Measurements from ENCODE around the gene TTC39C. TPM values are rescaled to one million over a fixed set of nuclear protein-coding genes. Genes with fewer than 3 reads are reported as not detected.
"Not testable (repeated sequence)": the region's sequence is repeated elsewhere in the genome, so short reads cannot be mapped to it uniquely, and the experiment has no call there.

TTC39C gene
- total and polyA plus RNA-seq, 3 donors from 2014 or later = 57.7 to 70.4 (median 68.3) TPM

DNA sequence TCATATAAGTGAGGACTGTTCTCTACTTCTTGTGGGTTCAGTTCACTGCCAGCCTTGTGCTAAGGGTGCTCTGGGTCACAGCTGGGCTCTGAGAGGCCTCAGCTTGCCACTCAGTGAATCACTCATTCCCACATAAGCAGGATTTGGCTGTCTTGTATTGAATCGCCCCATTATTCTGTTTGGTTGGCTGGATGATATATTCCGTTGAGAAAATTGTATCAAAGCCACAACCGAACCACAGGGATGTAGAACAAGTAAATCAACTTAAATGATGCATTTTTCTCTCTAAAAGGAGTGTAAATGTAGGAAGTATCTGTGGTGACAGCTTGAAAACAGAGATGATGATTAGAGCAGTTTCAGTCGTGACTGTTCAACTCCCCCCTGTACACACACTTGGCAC, 39.6 kb downstream of the TTC39C start:
- Histone ChIP-seq H3K27ac (peak overlapping the region in 1 of 2 donors; percentile 65), H3K36me3 (ENCODE audit: low read depth, missing control alignments) (no peaks in the 10 kb centered on the region), H3K27me3 (no peaks in the 10 kb centered on the region), H3K9me3 (no peaks in the 10 kb centered on the region), H3K4me3 (no peak overlapping the region), H3K4me1 (peaks cover 29% of the 10 kb centered on the region)
- intact Hi-C loops (cut with DNase I; ENCODE audit: low total_unique reads) = no loop called here
- WGBS, 2 donors = 65 to 72% methylated on average over 4 of the region's 4 CpGs
- TF ChIP-seq POLR2A (IDR thresholded peaks at IDR 0.05) = no peak
- TF ChIP-seq, protein P1, sequence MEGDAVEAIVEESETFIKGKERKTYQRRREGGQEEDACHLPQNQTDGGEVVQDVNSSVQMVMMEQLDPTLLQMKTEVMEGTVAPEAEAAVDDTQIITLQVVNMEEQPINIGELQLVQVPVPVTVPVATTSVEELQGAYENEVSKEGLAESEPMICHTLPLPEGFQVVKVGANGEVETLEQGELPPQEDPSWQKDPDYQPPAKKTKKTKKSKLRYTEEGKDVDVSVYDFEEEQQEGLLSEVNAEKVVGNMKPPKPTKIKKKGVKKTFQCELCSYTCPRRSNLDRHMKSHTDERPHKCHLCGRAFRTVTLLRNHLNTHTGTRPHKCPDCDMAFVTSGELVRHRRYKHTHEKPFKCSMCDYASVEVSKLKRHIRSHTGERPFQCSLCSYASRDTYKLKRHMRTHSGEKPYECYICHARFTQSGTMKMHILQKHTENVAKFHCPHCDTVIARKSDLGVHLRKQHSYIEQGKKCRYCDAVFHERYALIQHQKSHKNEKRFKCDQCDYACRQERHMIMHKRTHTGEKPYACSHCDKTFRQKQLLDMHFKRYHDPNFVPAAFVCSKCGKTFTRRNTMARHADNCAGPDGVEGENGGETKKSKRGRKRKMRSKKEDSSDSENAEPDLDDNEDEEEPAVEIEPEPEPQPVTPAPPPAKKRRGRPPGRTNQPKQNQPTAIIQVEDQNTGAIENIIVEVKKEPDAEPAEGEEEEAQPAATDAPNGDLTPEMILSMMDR (IDR thresholded peaks at IDR 0.05) = no peak
- DNase-seq = no peak

DNA sequence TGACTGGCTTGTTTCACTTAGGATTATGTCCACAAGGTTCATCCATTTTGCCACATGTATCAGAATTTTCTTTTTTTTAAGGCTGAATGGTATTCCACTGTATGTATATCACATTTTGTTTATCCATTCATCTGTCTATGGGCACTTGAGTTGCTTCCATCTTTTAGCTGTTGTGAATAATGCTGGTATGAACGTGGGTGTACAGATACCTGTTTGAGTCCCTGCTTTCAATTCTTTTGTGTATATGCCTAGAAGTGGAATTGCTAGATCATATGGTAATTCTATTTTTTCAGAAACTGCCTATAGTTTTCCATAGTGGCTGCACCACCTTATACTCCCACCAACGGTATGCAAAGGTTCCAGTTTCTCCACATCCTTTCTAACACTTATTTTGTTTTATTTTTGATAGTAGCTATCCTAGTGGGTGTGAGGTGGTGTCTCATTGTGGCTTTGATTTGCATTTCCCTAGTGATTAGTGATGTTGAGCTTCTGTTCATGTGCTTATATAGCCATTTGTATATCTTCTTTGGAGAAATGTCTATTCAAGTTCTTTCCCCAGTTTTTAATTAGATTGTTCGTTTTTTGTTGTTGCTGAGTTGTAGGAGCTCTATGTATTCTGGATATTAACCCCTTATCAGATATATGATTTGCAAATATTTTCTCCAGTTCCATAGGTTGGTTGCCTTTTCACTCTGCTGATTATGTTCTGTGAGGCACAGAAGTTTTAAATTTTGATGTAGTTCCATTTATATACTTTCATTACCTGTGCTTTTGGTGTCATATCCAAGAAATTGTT, 40.7 kb downstream of the TTC39C start:
- Histone ChIP-seq H3K27me3 (no peaks in the 10 kb centered on the region), H3K27ac (peak overlapping the region; percentile 21 to 65), H3K9me3 (no peaks in the 10 kb centered on the region), H3K36me3 (ENCODE audit: low read depth, missing control alignments) (no peaks in the 10 kb centered on the region), H3K4me1 (peaks cover 25% of the 10 kb centered on the region), H3K4me3 (no peak overlapping the region)
- intact Hi-C loops (cut with DNase I; ENCODE audit: low total_unique reads) = no loop called here
- 65 to 80% methylated on average over 3 of the region's 3 CpGs for WGBS, 2 donors
- TF ChIP-seq, protein P1 (IDR thresholded peaks at IDR 0.05) = no peak
- TF ChIP-seq POLR2A (IDR thresholded peaks at IDR 0.05) = no peak
- no peak for DNase-seq

DNA sequence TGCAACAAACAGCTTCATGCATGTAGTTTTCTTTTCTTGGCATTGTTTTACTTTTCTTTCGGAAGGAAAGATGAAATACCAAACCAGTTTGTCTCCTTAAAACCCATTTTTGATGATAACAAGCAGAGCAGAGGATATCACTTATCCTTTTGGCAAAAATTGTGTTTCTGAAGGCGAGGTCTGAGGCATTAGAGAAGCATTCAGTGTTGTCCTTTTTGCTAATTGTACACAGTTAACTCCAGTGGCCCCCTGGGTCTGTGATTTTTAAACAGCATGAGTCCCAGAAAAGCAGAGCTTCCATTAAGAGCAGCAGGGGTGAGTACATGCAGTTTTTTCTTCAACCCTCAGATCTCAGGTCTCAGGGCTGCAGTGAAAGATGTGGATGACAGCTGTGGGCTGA, 41.3 kb downstream of the TTC39C start:
- Histone ChIP-seq H3K36me3 (ENCODE audit: low read depth, missing control alignments) (no peaks in the 10 kb centered on the region), H3K27ac (peak overlapping the region; percentile 11 to 65), H3K4me1 (peaks cover 22% of the 10 kb centered on the region), H3K4me3 (no peak overlapping the region), H3K9me3 (no peaks in the 10 kb centered on the region), H3K27me3 (no peaks in the 10 kb centered on the region)
- no peak for TF ChIP-seq POLR2A (IDR thresholded peaks at IDR 0.05)
- TF ChIP-seq, protein P1 (IDR thresholded peaks at IDR 0.05) = no peak
- DNase-seq = no peak
- intact Hi-C loops (cut with DNase I; ENCODE audit: low total_unique reads) = no loop called here
- 32 to 33% methylated on average over 2 of the region's 2 CpGs for WGBS, 2 donors

DNA sequence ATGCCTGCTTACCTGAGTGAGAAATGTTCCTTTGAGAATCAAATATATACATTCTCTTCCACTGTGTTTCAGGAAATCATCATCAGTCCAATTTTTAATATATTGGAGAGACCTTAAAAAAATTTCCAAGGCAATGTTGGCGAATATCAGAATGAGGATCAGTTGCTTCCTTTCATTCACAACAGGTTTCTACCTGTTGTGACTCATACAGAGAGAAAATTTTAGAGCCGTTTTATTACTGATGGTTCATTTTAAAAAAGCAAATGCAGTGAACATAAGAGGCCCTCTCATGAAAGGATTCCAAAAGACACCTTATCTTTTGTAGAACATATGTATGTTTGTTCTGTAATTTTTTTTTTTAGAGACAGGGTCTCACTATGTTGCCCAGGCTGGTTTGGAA, 42.0 kb downstream of the TTC39C start:
- Histone ChIP-seq H3K27me3 (no peaks in the 10 kb centered on the region), H3K27ac (peak overlapping the region in 1 of 2 donors; percentile 65), H3K9me3 (no peaks in the 10 kb centered on the region), H3K36me3 (ENCODE audit: low read depth, missing control alignments) (no peaks in the 10 kb centered on the region), H3K4me1 (peaks cover 15% of the 10 kb centered on the region), H3K4me3 (no peak overlapping the region)
- intact Hi-C loops (cut with DNase I; ENCODE audit: low total_unique reads) = no loop called here
- TF ChIP-seq, protein P1 (IDR thresholded peaks at IDR 0.05) = no peak
- TF ChIP-seq POLR2A (IDR thresholded peaks at IDR 0.05) = no peak
- DNase-seq = no peak
- 73 to 84% methylated on average over 2 of the region's 2 CpGs for WGBS, 2 donors

DNA sequence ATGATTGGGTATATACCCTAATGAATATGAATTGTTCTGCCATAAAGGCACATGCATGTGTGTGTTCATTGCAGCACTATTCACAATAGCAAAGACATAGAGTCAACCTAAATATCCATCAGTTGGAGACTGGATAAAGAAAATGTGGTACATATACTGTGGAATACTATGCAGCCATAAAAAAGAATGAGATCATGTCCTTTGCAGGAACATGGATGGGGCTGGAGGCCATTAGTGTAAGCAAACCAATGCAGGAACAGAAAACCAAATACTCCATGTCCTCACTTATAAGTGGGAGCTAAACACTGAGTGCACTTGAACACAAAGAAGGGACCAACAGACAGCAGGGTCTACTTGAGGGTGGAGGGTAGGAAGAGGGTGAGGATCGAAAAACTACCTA, 43.2 kb downstream of the TTC39C start:
- WGBS, 2 donors = 94 to 95% methylated on average over 1 of the region's 1 CpG
- H3K4me1 ChIP-seq = peaks cover 13% of the 10 kb centered on the region
- H3K4me3 ChIP-seq = no peak overlapping the region
- H3K9me3 ChIP-seq = no peaks in the 10 kb centered on the region
- no peaks in the 10 kb centered on the region for H3K36me3 ChIP-seq (ENCODE audit: low read depth, missing control alignments)
- intact Hi-C loops (cut with DNase I; ENCODE audit: low total_unique reads) = no loop called here
- no peak for DNase-seq
- peak overlapping the region in 1 of 2 donors; percentile 10 for H3K27ac ChIP-seq
- no peak for TF ChIP-seq POLR2A (IDR thresholded peaks at IDR 0.05)
- TF ChIP-seq, protein P1 (IDR thresholded peaks at IDR 0.05) = no peak
- H3K27me3 ChIP-seq = no peaks in the 10 kb centered on the region

DNA sequence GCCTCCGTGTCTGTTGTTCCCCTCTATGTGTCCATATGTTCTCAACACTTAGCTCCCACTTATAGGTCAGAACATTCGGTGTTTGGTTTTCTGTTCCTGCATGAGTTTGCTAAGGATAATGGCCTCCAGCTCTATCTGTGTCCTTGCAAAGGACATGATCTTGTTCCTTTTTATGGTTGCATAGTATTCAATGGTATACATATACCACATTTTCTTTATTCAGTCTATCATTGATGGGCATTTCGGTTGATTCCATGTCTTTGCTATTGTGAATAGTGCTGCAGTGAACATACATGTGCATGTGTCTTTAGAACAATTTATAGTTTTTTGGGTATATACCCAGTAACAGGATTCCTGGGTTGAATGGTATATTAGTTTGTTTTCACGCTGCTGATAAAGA, 44.8 kb downstream of the TTC39C start:
- H3K27me3 ChIP-seq; H3K36me3 ChIP-seq (ENCODE audit: low read depth, missing control alignments); H3K4me3 ChIP-seq; H3K27ac ChIP-seq; H3K9me3 ChIP-seq; intact Hi-C loops (cut with DNase I; ENCODE audit: low total_unique reads); H3K4me1 ChIP-seq; DNase-seq: not testable (repeated sequence)
- 89 to 90% methylated on average over 4 of the region's 4 CpGs for WGBS, 2 donors
